HPDE6-E6E7 (cell line): ENCODE measurements around the gene ENTREP1.

Experiments used
- DNase-seq: peaks from one replicate; pipeline ENCODE4 v3.0.0; 2011; ENCODE audit warnings: missing footprints; ENCODE audit errors: extremely low spot score

ENTREP1 gene

DNA sequence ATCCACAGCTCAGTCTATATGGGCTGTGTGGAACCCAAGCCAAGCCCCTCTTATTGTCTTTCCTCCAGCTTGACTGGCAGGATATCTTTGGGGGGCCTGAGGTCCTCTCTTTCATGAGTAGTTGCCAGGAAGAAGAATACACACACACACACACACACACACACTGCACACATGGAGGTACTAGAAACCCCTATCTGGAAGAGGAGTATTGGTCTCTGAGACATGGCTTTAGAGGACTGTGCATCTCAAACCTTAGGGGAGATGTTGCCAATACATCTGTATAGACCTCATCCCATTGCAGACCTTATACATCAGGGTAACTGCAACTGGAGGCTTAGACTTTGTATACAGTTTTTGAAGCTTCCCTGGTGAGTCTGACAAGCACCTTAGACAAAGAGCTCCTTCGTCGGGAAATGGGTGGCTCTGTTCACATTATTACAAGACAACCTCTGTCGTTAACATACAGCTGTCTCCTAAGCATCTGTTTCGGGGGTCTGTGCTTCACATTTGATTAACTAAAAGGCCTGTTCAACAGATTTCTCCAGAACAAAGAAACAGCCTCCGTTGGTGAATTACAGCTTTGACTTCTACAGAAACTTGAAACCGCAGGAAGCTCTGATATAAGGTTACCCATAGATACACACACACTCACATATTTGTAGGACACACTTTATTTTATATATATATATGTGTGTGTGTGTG is 5.5 kb upstream of the ENTREP1 start:
- no peak for DNase-seq

- no peak for DNase-seq
These were observed 2.8 kb upstream of the ENTREP1 start for GRCh38 chr9:69322256-69322655.

DNA sequence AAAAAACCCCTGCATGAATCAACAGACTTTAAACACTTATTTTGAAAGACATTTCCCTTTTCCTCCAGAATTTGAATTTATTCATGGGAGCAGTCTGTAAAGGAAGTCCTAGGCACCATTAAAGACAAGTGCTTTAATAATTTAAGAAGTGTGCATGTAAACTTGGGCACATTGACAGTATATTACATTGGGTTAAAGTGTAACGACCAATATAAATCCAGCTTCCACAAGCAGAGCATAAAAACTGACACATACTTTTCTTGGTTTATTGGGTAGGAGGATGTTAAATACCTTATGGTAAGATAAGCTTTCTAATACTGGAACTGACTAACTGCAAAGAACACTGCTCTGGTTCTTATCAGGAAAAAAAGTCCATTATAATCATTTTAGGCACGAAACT is 1.2 kb upstream of the ENTREP1 start:
- DNase-seq, result no peak

GRCh38 chr9:69325409-69326212 is 596 bp downstream of the ENTREP1 start:
- DNase-seq, result no peak

DNA sequence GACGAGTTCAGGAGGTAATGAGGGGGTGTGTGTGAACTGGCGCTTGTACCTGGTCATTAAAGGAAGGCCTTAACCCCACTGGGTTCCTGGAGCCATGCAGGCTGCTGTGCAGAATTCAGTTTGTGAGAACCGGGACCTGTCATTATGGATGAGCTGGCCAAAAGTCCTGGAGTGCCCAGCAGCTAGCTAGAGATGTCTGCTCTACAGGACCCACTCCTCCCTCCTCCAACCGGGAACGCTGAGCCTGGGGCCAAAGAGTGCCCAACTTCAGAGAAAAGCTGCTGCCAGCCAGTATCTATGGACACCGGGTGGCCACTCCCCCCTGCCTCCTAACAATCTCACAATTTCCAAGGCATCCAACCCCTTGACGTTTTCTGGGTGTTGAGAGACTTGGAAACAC is 1.2 kb downstream of the ENTREP1 start:
- no peak for DNase-seq

GRCh38 chr9:69330580-69330979 is 5.6 kb downstream of the ENTREP1 start:
- DNase-seq, result no peak

- DNase-seq, result no peak
These were observed 6.4 kb downstream of the ENTREP1 start for GRCh38 chr9:69331444-69331843.

DNA sequence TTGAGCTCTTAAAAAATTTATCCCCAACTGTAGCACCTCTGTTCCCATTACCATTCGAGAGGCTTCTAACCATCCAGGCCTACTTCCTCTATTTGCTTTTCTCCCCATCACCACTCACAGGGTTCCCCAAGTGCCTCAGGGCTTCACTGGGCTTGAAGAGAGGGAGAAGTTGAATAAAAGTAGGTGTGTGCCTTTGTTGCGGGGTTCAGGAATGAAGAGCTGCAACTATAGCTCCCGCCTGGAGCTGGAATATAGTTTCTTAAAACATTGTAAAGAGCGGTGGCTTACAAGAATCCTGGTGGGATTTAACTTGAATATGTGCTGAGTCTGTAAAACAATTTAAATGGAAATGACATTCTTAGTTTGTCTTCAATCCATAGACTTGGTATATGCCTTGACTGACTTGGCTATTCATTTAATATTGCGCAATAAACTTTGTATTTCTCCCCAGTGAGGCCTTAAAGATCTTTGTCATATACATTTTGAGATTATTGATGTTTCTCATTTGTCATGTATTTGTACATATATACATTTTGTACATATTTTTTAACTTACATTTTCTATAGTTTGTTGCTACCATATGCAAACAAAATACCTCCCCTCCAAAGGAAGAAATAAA is 7.2 kb downstream of the ENTREP1 start:
- DNase-seq, result no peak

DNA sequence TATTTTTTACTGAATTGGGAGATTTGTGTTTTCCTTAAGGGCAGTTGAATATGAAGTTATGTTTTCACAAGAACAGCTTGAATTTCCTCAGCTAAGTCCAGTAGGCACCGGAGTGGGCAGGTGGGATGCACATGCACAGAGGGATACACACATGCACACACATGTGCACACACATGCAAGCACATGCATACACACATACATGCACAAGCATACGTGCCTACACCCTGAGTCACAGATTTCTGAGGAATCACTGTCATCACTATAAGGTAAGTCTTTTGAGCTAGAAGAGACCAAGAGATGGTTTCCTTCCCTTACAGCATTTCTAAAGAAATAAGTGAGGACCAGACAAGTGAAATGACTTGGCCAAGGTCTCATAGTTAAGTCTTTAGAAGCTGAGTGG is 8.7 kb downstream of the ENTREP1 start:
- no peak for DNase-seq

GRCh38 chr9:69334317-69334716 is 9.3 kb downstream of the ENTREP1 start:
- no peak for DNase-seq

DNA sequence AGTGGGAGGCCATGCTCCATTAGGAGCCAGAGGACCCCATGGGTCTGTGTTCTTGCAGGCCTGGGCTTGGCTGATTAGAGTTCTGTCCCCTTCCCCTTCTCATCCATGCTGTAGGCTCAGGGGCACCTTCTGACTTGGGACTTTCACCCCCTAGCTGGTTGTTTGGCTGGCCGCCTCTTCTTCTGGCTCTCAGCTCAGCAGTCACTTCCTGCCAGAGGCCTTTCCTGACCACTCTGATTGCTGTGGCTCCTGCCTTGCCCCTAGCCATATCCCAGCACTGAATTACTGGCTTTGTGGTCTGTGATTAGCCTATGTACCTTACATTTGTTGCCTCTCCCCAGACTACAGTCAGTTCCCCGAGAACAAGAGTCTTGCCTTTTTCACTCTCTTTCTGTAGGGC is 14.6 kb downstream of the ENTREP1 start:
- DNase-seq, result no peak

DNA sequence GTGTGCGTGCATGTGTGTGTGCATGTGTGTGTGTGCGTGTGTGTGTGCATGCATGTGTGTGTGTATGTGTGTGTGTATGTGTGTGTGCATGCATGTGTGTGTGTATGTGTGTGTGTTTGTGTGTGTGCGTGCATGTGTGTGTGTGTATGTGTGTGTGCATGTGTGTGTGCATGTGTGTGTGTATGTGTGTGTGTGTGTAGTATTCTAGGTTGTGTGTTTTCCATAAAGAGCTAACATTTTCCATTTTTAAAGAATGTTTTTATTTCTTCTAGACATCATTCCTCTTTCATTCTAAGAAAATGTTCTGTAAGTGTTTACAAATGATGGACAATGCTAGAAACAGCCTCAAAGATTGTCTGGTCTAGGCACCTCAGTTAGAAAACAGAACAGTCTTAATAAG is 15.6 kb downstream of the ENTREP1 start:
- no peak for DNase-seq

- DNase-seq, result no peak
These were observed 17.8 kb downstream of the ENTREP1 start for GRCh38 chr9:69342769-69343168.

- no peak for DNase-seq
These were observed 19.4 kb downstream of the ENTREP1 start for GRCh38 chr9:69344459-69344858.

- no peak for DNase-seq
These were observed 21.8 kb downstream of the ENTREP1 start for GRCh38 chr9:69346596-69347390.

- no peak for DNase-seq
These were observed 22.6 kb downstream of the ENTREP1 start for GRCh38 chr9:69347607-69348006.

DNA sequence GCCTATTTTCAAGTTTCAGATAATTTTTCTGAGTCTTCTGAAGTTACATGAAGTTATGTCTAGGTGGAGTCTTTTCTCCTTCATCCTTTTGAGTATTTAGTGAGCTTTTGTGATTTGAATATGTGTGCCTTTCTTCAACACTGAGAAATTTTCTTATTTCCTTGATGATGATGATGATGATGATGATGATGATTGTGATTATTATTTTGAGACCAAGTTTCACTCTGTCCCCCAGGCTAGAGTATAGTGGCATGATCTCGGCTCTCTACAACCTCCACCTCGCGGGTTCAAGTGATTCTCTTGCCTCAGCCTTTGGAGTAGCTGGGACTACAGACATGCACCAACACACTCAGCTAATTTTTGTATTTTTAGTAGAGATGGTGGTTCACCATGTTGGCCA is 26.2 kb downstream of the ENTREP1 start:
- DNase-seq, result no peak

DNA sequence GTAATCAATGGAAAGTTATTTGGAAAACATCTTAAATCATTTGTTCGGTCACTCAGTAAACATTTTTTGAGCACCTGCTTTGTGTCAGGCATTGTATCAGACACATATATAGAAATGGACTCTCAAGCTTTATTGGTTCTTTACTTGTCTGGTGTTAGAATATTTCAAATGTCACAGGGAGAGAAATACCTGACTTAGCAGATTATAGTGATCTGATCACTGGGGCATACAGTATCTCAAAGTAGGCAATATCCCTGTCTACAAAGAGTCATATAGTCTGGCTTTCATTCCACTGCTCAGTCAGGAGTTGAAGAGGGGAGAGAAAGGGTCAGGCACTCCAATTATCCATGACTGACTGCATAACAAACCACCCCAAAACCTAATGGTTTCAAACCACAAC is 30.2 kb downstream of the ENTREP1 start:
- no peak for DNase-seq

DNA sequence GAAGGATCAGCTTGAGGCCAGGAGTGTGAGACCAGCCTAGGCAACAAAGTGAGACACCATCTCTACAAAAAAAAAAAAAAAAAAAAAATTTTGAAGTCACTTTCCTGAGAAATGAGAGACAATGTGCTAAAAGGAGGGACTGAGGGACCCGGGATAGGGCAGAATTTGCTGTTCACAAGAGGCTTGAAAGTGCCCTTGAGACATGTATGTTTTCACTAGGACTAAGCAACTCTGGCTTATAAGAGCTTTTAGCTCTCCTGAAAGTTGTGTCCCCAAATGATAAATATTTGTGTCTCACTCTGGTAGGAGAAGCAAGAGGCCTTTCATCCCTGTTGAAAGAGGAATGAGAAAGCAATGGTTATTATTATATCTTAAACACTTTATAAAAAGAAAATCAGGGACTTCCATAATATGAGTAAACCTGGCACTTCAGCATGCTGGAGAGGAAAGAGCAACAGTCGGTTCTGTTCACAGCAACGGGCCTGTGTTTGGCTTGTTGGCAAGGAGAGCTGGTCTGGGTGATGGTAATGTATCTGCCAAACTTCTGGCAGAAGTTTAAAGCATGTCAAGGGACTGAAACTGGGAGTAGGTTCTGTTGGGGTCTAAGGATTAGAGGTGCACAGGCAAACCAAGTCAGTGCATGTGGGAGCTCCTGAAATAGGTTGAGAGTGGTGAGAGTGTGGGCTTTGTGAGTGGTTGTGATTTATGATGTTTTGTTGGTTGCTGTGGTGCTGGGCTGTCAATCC is 32.2 kb downstream of the ENTREP1 start:
- DNase-seq, result no peak

GRCh38 chr9:69357821-69358220 is 32.8 kb downstream of the ENTREP1 start:
- no peak for DNase-seq

DNA sequence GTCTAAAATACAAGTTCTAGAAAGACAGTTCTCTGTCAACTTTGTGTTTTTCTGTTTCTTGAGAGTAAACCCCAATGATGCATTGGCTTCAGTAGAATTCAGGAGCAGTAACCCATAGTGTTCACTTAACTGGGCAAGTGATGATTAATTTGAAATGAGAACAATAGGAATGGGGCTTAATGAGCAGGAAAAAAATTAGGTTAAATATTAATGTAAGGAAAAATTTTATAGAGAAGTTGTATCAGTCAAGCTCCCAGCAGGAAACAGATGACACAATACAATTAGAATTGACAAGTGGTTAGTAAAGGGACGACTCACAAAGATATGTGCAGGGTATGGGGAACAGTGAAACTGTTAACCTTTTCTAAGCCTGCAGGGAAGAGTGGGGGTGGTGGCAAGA is 38.2 kb downstream of the ENTREP1 start:
- DNase-seq, result no peak
